PFSK-1 (cell line): Measurements from ENCODE around the gene RTEL1.

ENCODE experiments used
- POLR2AphosphoS5 ChIP-seq: IDR thresholded peaks from 2 replicates; pipeline ENCODE4 v1.6.1; 2012; ENCODE audit warnings: low read depth, mild to moderate bottlenecking, control low read depth, low read length, moderate library complexity
- TAF1 ChIP-seq: IDR thresholded peaks from 2 replicates; pipeline ENCODE4 v1.6.1; 2012; ENCODE audit warnings: low read length, control low read depth, borderline replicate concordance; ENCODE audit not compliant: insufficient read depth

DNA sequence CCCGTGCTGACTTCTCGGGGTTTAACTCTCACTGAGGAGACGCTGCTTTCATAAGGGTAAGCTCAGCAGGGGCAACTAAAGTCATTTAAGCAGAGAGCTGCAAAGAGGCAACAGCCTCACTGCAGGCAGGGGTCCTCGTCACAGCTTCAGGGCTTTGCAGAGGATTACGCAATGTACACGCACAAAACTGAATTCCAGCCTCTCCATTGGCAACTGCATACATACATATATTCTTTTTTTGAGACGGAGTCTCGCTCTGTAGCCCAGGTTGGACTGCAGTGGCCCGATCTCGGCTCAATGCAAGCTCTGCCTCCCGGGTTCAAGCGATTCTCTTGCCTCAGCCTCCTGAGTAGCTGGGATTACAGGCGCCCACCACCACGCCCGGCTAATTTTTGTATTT is 33.6 kb upstream of the RTEL1 start:
- TF ChIP-seq POLR2AphosphoS5 (no peak), TAF1 (no peak)
